Stimulated activated CD4-positive, alpha-beta T cell treated with anti-CD3 and anti-CD28 coated beads, Interleukin-12 subunit alpha, Interleukin-12 subunit beta, amount 100 ng/mL, for 24 hours (primary cell): ENCODE data around the gene WWTR1.

Experiments used
- DNase-seq, 2 experiments: peaks; one replicate each; pipeline ENCODE4 v3.0.0-alpha.2; 2020; ENCODE audit warnings: low read depth in 2 of 2

Gene WWTR1

DNA sequence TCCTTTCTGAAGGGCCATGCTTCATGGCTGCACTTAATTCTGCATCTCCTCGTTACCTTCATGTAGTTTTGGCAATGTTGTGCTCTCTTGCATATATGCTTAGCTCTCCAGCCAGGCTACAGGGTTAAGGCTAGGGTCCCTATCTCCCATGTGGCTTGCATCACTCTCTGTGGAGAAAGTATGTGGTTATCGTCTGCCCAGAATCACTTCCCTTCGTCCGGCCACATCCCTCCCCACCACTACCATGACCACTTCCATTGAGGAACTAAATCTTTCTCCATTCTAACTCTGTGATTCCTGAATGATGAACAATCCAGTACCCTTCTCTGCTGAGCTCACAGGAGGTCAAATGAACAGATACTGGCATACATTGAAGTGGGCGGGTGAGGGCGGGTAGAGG is 34.0 kb downstream of the WWTR1 start:
- DNase-seq, result no peak

DNA sequence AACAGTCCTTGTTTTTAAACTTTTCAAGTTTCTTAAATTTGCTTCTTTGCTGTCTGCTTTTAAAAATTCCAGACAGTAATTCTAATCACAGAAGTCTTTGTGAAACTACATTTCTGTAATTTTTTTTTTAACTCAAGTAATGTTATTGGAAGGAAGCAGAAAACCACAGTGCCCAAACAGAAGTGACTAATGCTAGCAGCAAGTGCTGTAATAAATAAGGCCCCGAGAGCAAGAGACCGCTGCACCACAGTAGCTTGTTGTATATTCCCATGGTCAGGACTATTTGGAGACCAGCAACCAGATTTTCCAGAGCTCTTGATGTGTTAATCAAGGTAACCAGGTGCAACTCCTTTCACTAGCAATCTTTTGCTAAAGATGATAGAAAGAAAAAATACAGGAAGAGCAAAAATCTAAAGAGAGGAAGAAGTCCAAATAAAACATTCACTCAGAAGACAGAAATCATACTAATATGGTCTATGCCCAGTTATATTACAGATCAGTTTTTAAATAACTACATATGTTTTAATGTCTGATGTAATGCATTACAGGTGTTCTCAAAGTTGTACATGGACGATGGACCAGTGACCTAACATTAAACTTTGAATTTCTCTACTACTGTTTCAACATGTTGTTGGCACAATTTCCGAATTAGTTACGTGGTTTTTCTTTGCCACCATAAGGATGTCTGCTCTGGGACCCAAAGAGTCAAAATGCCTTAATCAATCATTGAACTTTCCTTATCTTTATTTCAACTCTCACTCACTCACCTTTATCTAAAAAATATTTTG is 36.4 kb downstream of the WWTR1 start:
- no peak for DNase-seq

DNA sequence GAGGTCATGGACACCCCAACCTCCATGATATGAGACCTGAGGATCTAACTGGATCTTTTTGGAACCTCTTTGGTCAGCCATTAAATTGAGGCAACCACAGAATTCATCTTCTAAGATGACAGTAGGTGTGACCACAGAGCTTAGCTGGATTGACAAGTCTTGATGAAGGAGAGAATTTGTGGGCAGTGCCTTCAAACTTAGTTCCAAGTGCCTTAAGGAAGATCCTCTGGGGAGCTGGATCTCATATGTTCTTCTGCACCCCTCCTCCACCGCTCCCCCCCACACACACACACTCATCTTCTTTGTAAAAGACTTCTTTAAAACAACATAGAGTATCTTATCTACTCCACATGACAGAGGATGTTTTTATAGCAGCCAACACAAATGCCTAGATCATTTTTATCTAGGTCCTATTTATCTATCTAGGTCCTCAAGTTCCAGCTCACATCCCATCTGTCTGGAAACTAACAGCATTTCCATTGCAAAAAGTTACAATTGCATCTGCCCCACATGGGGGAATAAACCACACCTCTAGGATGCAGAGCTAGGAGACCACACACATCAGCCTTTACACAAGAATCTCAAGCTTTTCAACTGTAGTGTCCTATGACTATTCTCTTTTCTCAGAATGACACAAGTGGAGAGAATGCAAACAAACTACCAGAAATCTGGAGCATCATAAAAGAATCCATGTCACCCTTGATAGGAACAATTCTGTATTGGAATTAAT is 37.4 kb downstream of the WWTR1 start:
- DNase-seq, result no peak

DNA sequence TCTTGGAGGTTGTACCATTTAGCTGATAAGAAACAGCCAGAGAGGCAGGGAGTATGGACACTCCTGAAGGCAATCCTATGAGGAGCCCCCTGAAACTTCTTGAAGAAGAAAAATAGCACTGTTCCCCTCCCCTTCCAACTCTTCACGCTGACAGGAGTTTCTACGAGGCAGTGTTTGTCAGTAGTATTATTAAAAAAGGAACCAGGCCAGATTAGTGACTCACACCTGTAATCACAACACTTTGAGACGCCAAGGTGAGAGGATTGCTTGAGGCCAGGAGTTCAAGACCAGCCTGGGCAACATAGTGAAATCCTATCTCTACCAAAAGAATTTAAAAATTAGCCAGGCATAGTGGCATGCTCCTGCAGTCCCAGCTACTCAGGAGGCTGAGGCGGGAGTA is 38.7 kb downstream of the WWTR1 start:
- no peak for DNase-seq

DNA sequence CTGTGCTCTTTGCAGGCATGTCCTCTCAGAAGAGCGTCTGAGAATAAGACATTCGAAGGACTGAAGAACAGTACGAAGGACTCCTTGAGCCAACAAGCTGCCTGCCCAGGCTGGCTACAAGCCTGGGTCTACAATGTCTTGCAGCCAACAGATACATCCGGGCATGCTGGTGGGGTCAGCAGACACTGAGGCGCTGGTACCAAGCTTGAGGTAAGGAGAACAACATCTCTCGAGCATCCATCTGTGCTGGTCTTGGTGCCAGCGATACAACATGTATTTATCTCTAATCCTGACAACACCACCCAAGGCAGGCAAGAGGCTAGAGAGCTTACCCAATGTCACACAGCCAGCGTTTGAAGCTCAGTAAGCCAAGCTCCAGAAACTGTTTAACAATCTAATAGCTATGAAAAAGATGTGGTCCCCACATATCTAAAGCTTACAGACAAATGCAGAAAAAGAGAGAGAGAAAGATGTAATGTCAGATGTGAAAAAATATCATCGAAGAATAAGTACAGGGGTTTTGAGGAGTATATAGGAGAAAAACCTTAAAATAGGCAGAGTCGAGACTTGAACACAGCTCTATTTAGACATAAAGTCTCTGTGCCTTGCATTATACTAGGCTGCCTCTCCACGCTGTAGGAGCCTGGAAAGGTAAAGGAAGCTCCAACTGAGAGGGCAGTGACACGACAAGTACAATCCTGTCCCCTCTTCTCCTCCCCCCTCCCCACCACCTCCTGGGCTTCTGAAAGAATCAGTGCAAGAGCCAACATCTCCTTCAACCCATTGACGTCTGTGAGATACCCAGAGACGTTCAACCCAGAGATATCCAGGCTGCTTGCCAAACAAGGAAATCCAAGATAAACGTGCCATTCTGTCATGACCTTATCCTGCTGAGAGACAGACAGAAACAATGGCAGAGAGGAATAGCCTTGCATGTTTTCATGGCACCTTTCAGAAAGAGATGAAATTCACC is 39.4 kb downstream of the WWTR1 start:
- DNase-seq, result no peak

DNA sequence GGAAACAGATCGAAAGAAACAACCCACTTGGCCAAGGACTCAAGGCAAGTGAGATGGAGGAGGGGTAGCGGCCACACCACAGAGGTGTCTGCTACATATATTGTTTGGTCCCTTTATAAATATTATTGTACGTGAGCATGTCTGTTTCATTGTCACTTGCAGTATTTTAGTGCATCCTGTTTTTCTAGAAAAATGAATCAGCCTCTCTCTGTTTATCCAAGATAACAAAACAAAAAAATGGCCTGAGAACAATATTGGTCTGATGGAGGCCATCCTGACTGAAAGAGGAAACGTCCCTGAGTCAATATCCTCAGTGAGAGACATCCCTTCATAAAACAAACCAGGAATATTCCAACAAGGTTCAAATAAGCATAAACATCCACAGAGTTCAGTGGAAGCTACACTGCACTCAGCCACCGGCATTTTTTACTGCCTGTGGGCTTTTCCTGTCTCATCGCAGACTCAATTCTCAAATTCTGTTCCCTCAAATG is 42.0 kb downstream of the WWTR1 start:
- DNase-seq, result no peak

DNA sequence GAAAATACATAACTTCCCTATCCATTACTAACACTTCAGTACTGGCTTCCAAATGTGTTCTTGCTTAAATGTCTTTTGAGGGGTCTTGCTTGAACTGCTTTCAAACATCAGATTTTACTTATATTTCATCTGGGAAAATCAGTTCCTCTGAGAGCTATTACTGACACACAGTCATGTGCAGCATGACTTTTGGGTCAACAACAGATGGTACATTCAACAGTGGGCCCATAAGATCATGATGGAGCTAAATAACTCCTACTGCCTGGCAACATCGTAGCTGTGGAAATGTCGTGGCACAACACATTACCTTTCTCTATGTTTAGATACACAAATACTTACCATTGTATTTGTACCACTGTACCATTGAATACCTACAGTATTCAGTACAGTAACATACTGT is 43.8 kb downstream of the WWTR1 start:
- DNase-seq, result no peak

DNA sequence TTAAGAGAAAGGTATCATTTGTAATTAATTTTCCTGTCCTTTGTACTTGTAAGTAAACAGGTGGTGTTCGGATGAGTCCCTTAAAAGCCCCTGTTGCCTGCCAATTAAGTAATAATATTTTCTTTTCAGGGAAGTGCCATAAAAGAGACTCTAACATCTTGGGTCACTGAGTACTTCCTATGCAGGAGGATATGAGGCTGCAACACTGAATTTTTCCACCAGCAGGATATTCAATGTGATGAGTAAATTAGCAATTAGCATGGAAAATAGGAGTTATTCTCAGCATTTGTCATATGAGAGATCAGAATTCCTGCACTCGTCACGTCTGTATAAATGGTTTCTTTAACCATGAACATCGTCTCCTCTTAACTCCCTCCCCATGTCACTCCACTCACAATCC is 45.4 kb downstream of the WWTR1 start:
- no peak for DNase-seq

DNA sequence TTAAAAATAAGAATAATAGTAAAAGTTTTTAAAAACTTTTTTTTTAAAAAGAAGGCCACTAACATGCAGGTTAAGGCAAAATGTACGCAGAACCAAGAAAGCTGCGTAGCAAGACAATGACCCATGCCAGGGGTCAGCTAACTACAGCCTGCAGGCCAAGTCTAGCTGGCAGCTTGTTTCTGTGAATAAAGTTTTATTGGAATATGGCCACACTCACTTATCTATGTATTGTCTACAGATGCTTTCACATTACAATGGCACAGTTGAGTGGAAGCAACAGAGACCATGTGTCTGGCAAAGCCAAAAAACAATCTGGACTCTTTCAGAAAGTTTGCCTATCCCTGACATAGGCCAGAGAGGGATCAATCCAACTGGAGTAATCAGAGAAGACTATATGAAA is 46.7 kb downstream of the WWTR1 start:
- no peak for DNase-seq

DNA sequence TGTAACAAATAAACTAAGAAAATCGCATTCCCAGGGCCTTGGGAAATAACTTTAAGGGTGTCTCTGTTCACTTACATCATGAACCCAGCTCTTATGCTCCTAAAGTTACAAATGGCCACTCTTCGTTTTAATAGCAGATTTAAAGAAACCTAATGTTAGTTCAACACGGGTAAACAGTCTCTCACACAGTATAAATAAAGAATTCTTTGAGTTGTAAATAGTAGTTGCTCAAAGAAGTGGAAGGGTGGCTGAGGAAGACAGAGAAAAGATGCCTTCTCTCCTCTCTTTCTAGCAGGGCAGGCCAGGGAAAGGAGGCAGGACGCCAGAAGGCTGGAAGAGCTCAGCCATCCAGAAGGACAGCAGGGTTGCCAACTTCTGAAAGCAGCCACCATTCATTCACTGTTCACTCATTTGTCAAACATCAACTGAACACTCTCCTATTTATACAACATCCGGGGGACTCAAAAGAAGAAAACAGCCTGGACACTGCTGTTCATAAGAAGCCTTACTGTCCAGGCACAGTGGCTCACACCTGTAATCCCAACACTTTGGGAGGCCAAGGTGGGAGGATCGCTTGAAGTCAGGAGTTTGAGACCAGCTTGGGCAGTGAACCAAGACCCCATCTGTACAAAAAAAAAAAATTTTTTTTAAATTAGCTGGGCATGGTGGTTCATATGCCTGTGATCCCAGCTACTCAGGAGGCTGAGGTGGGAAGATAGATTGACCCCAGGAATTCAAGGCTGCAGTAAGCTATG is 47.3 kb downstream of the WWTR1 start:
- no peak for DNase-seq

DNA sequence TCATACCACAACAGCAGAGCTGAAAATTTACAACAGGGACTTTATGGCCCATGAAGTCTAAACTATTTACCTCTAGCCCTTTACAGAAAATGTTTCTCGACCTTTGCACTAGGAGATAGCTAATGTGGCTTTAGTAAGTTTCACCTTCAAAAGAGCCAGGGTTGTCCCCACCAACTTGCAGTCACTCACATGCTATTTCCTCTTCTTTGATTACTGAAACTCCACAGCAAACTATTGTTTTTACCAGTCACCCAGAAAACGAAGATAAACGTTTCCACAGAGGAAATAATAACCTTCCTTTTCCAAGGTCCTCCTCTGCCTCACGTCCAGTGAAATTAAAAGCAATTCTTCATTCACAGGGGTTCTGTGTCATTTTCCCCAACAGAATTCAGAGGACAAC is 48.2 kb downstream of the WWTR1 start:
- DNase-seq, result no peak

DNA sequence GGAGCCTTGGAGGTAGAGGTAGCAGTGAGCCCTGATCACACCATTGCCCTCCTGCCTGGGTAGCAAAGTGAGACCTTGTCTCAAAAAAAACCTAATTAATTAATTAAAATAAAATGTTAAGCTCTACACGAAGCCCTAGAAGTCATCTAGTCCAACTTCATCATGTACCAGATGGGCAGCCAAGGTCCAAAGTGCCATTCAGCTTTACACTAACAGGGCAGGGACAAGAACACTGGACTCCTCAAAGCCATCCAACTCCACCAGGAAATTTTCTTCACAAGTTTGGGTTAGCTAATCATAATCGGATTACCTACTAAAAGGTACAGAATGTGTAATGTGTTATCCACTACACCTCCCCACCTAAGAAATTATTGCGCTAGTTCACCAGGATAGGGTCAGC is 48.8 kb downstream of the WWTR1 start:
- DNase-seq, result no peak

DNA sequence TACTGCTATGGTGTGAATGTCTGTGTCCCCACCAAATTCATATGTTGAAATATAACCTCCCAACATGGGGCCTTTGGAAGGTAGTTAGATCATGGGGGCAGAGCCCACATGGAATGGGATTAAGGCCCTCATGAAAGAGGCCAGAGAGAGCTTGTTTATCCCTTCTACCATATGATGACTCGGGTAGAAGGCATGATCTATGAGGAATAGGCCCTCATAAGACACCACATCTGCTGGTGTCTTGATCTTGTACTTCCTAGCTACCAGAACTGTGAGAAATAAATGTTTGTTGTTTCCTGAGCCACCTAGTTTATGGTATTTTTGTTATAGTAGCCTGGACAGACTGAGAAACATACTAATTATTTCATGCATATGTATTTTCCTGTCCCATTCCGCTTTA is 51.9 kb downstream of the WWTR1 start:
- no peak for DNase-seq

DNA sequence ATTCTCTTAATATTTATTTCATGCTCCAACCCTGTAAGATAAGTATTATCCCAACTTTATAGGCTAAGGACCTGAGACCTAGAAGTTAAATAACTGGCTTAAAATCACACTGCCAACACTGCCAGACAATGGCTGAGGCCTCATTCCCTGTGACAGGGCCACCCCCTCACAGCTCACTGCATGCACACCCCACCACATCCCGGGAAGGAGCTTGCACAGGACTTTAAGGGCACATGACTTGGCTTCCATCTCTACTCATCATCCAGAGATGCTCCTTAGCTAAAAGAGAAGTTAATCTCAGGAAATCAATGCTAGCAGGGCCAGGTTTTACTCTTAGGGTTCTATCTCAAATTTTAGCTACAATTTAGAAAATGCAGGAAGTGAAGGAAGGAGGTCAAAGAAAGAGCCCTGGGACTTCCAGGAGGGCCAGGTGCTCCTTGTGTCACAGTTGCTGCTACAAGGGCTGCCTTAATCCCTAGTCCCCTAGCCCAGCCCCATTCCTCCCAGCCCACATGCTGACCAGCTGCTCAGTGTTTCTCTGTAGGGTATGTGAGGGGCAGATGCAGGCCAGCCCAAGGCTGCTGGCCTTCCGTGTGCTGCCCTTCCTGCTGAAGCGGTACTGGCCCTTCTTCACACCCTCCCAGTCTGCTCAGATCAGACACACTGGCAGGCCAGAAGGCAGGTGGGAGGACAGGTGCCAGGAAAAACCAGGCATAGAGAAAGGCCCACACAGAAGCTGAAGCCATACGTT is 53.5 kb downstream of the WWTR1 start:
- DNase-seq, result no peak

DNA sequence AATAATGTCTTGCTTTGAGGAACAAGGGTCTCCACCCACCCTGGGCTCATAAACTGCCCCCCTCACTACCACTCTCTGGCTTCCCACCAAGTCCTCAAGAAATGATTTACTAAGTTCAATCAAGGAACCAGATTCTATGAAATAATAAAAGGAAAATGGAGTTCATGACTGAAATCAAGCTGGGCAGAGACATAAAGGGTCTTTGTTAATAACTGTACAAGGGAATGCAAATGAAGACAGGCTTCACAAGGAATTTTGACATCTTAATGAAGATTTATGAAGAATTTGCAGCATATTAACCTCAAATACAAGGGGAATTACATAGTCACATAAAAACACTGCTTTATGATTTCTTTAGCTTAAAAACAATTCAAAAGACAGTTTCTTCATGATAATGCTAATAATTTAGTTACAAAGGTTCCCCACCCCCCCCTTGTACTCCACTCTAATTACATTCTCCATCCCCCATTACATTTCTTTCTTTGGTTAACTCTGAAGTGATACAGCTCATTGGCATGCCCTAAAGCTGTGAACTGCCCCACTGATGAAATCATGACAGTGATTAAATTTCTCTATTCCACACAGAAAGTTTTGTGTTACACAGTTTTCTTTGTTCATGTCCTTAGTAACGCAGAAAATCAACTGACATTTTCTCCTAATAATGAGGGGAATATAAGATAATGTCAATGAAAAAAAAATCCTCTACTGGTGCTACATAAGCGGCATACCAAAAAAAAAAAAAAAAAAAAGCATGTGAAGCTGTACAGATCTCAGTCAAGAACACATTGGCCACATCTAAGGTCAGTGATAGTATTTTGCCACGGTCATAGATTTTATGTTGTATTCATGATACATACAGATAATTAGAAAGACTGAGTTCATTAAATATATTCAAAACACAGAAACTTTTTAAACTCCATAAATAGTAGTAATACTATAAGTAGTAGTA is 54.4 kb downstream of the WWTR1 start:
- no peak for DNase-seq

DNA sequence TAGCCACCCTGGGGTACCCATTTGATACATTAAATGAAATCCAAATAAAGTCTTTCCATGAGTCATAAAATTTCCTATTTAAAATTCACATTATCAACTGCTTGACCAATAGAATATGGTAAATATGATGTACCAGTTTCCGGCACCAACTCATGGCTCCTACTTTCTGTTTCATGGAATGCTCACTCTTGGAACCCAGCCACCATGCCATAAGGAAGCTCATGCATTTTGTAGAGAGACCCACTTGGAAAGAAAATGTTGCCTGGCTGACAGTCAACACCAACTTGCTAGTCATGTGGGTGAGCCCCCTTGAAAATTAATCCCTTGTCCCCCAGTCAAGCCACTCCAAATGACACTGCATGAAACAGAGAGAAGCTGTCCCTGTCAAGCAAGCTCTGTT is 57.2 kb downstream of the WWTR1 start:
- DNase-seq, result no peak

DNA sequence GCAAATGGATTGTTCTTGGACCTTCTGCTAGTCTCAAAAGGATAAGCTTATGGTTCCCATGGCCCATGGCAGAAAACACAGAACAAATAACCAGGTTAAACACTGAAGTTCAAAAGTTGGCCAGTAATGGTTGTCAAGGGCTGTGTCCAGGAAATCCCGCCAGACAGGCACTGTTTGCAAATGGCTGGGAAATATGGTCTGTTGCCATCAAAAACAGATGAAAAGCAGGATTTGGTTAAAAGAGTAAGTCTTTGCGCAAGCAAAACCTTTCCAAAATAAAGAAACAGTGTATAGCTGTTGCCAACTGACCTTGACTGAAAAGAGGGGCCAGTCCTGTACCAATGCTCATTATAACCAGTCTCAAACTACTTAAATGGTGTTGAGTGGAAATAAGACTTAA is 58.6 kb downstream of the WWTR1 start:
- DNase-seq, result no peak

DNA sequence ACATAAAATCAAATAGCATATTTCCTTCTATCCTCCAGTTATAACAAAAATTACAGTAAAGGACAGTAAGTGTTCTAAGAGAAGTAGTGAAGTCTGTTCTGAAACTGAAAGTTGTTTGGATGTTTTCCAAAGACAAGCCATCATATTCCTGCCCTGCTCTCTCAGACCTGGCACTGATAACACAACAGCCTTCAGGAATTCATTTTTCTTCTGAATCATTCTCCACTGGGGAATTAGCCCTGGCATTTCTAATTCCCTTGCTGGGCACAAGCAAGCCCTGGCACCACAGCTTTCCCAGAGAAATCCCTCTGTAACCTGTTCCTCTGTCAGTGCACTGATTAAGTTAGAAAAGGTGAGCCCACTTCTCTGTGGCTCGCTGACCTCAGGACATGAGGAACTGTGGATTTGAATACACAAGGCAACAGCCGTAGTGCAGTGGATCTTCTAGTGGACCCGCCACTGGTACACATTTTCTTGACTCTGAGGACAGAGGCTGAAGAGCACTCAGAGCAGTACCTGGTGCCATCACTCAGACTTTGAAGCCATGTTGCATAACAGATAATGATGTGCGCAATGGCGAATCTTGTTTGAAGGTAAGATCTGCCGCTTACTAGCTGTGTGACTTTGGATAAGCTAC is 61.6 kb downstream of the WWTR1 start:
- DNase-seq, result no peak
